Neutrophil (primary cell): Measurements from ENCODE around the gene PCLAF.

ENCODE experiments used
- H3K27ac ChIP-seq: fragments of 200-600 bp; sonication (generic); 2 replicates; pipeline ENCODE4 v1.5.1; 2016; ENCODE audit warnings: mild to moderate bottlenecking, moderate library complexity
- H3K27me3 ChIP-seq: fragments of 200-600 bp; sonication (generic); 2 replicates; pipeline ENCODE4 v1.6.0; 2016; ENCODE audit warnings: mild to moderate bottlenecking
- H3K36me3 ChIP-seq: fragments of 200-600 bp; sonication (generic); 2 replicates; pipeline ENCODE4 v1.5.1; 2017
- H3K4me1 ChIP-seq, 2 experiments: fragments of 200-600 bp in 1 of 2; sonication (generic) in 1 of 2; 1 replicate in 1 of 2; 2 replicates in 1 of 2; pipeline versions ENCODE4 v1.5.1 to v1.6.1; 2013 to 2016; ENCODE audit warnings: low read depth in 1 of 2, low read length in 1 of 2, mild to moderate bottlenecking in 1 of 2, moderate library complexity in 1 of 2; ENCODE audit not compliant: control insufficient read depth in 1 of 2, insufficient read depth in 1 of 2
- H3K4me3 ChIP-seq, 2 experiments: fragments of 200-600 bp in 1 of 2; sonication (generic) in 1 of 2; 1 replicate in 1 of 2; 2 replicates in 1 of 2; pipeline ENCODE4 v1.5.1; 2013 to 2016; ENCODE audit warnings: low read depth in 1 of 2, low read length in 1 of 2, mild to moderate bottlenecking in 1 of 2, moderate library complexity in 1 of 2
- H3K9me3 ChIP-seq: fragments of 200-600 bp; sonication (generic); 2 replicates; pipeline ENCODE4 v1.5.1; 2016
- TF ChIP-seq, protein P1 (sequence below): fragments of 200-600 bp; sonication (generic); IDR thresholded peaks from 2 replicates; pipeline ENCODE4 v1.5.1; 2016; ENCODE audit warnings: antibody characterized with exemption

Gene PCLAF

DNA sequence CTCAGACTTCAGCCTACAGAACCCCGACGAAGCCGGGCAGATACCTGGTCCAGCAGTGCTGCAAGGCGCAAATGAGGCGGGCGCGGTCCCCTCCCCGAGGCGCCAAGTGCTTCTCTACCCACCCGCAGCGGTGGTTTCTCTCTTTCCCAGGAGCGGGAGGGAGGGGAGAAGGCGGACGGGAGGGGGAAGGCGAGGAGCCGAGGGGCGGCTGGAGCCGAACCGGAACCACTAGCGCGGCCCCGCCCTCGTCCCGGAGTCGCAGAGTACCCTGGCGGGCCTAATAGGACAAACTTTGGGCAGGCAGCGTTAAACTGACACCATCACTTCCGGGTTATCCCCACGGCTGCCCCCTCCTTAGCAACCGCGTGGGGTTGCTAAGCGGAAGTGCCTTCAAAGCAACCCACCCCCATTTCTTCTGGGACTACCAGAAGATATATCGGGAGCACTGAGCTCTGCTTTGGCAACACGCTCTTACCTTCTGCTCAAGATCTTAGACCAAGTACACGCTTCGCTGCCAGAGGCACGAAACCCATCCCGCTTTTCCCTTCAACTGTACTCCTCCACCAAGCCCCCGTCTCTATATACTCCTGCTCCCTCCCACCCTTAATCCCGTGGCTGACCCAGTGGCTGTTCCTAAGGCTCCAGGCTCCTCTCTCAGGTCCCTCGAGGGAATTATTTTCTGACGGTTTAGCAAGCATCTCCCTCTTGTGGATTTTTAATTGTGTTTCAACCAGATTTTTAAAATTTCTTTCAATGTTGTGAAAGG is 25.1 kb downstream of the PCLAF start, which contains the start of gene CSNK1G1:
Gene CSNK1G1, minus strand, starts transcription at position 230 of the 766 bp plus-strand sequence. CDS start 55,674 bp downstream, outside the sequence.
- no peaks in the 10 kb centered on the region for H3K9me3 ChIP-seq
- H3K36me3 ChIP-seq: no peaks in the 10 kb centered on the region
- H3K4me1 ChIP-seq: peaks cover 10 to 16% of the 10 kb centered on the region in 2 experiments
- no peaks in the 10 kb centered on the region for H3K27me3 ChIP-seq
- H3K27ac ChIP-seq: peak within 1 kb of the TSS; percentile 87
- TF ChIP-seq, protein P1, sequence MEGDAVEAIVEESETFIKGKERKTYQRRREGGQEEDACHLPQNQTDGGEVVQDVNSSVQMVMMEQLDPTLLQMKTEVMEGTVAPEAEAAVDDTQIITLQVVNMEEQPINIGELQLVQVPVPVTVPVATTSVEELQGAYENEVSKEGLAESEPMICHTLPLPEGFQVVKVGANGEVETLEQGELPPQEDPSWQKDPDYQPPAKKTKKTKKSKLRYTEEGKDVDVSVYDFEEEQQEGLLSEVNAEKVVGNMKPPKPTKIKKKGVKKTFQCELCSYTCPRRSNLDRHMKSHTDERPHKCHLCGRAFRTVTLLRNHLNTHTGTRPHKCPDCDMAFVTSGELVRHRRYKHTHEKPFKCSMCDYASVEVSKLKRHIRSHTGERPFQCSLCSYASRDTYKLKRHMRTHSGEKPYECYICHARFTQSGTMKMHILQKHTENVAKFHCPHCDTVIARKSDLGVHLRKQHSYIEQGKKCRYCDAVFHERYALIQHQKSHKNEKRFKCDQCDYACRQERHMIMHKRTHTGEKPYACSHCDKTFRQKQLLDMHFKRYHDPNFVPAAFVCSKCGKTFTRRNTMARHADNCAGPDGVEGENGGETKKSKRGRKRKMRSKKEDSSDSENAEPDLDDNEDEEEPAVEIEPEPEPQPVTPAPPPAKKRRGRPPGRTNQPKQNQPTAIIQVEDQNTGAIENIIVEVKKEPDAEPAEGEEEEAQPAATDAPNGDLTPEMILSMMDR: no peak
- peak within 1 kb of the TSS; percentile 89 to 93 for H3K4me3 ChIP-seq

DNA sequence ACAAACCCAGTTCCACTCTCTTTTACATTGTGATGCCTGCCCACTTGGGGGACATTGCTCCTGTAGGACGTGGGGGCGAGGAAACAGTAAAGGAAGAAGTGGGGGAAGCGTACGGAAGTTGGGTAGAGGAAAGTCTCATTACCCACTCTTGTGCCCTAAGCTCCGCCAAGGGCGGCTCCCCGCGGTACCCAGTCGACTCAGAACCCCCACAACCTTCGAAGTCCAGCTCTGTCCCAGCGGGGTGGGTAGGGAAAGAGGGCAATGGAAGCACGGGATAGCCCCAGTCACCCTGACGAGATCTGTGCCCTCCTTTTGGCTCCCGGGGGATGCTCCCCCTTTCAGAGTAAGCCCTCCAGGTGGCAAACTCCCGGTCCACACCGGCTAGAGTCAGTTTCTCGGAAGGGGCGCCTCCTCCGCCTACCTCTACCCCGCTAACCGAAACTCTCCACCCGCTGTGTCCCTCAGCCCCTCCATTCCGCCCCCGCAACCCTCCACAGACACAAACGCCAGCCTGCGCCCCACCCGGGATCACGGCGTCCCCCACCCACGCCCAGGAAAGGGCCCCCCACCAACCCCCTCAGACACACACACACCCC is 25.8 kb downstream of the PCLAF start:
- no peaks in the 10 kb centered on the region for H3K36me3 ChIP-seq
- peak overlapping the region; percentile 89 to 93 for H3K4me3 ChIP-seq
- TF ChIP-seq, protein P1: no peak
- H3K4me1 ChIP-seq: peaks cover 10 to 16% of the 10 kb centered on the region in 2 experiments
- H3K9me3 ChIP-seq: no peaks in the 10 kb centered on the region
- peak overlapping the region; percentile 87 for H3K27ac ChIP-seq
- no peaks in the 10 kb centered on the region for H3K27me3 ChIP-seq

DNA sequence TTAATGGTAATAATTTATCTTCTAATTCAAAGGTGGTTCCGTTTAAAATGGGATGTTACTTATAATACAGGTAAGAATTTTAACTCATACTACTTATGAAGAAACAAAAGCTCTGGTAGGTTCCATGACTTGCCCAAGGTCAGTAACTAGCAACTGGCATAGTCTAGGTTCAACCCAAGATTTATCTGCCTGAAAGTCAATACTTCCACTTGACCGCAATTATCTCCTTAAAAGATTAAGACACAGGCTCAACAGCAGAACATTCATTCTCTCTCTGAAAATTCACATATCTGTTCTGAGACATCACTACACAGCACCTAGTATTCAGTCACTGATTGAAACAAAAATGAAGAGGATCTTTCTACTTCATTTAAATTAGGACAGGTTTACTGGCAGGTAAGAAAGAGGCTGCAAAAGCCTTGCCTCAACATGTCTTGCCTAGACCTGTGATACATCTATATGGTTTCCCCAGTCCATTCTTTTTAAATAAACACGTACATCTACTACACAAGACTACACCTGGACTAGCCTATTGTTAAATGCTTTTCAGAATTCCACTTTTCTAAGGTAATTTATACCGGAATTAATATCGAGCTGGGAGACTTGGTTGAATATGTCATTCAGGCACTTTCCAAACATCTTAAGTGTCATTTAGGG is 26.4 kb downstream of the PCLAF start:
- Histone ChIP-seq H3K27me3 (no peaks in the 10 kb centered on the region), H3K9me3 (no peaks in the 10 kb centered on the region), H3K4me3 (peak overlapping the region; percentile 89 to 93), H3K27ac (peak overlapping the region; percentile 87), H3K36me3 (no peaks in the 10 kb centered on the region), H3K4me1 (peaks cover 10 to 16% of the 10 kb centered on the region in 2 experiments)
- TF ChIP-seq, protein P1: no peak

DNA sequence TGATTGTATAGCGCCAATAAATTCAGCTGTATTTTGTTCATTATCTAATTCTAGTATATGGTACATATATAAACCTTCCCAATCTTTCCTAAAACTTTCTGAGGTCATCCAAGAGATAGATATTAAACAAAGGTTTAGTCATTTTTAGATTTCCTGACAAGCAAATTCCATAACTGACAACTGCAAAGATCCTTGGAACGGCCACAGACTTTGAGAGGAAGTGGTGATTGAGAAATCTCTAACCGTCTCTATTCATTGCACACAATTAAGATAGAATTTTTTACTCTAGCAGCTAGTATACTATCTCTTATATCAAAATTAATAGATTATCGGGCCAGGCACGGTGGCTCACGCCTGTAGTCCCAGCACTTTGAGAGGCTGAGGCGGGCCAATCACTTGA is 30.0 kb downstream of the PCLAF start:
- H3K36me3 ChIP-seq: peaks cover 8% of the 10 kb centered on the region
- H3K4me3 ChIP-seq: no peak overlapping the region
- no peak overlapping the region for H3K27ac ChIP-seq
- H3K27me3 ChIP-seq: no peaks in the 10 kb centered on the region
- H3K9me3 ChIP-seq: no peaks in the 10 kb centered on the region
- peaks cover 10 to 11% of the 10 kb centered on the region in 2 experiments for H3K4me1 ChIP-seq
- TF ChIP-seq, protein P1: no peak

DNA sequence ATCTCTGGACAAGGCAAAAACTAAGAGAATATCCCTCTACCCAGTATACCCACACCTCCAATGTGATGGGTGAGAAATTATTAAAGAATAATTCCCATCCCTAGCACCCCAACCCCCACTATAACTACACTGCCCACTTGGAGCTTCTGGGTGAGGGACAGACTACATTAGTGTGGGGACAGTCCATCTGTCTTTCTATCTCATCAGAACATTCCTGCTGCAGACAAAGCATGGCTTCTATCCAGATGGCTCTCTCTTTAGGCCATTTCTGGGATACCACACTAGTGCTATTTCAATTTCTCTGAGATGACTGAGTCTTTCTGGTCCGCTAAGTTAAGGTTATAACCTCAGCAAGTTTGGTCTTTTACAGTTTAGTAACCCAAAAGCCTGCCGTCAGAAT is 31.9 kb downstream of the PCLAF start:
- no peaks in the 10 kb centered on the region for H3K4me1 ChIP-seq
- H3K27ac ChIP-seq: no peak overlapping the region
- TF ChIP-seq, protein P1: no peak
- H3K27me3 ChIP-seq: no peaks in the 10 kb centered on the region
- no peak overlapping the region for H3K4me3 ChIP-seq
- H3K9me3 ChIP-seq: no peaks in the 10 kb centered on the region
- H3K36me3 ChIP-seq: peaks cover 8% of the 10 kb centered on the region
